Mesenchymal stem cell (in vitro differentiated cells and primary cell): ENCODE results near the gene MTX2.

ENCODE experiments used
- DNase-seq: peaks from one replicate; pipeline ENCODE4 v3.0.0-alpha.2; 2013
- H2AFZ ChIP-seq: one replicate; pipeline ENCODE4 v1.6.1; 2013; ENCODE audit warnings: low read depth, mild to moderate bottlenecking, control low read depth, inconsistent platforms, low read length, moderate library complexity
- H2AK5ac ChIP-seq: 2 replicates; pipeline ENCODE4 v1.6.1; 2013; ENCODE audit warnings: low read length, moderate library complexity, mild to moderate bottlenecking, inconsistent platforms; ENCODE audit not compliant: severe bottlenecking
- H2BK120ac ChIP-seq: one replicate; pipeline ENCODE4 v1.6.1; 2013; ENCODE audit warnings: low read depth, mild to moderate bottlenecking, inconsistent platforms, low read length, moderate library complexity
- H2BK12ac ChIP-seq, 2 experiments: one replicate each; pipeline ENCODE4 v1.6.1; 2013; ENCODE audit warnings: inconsistent platforms in 2 of 2, low read length in 2 of 2, mild to moderate bottlenecking in 2 of 2, moderate library complexity in 2 of 2, control low read depth in 1 of 2
- H2BK15ac ChIP-seq: one replicate; pipeline ENCODE4 v1.6.1; 2013; ENCODE audit warnings: mild to moderate bottlenecking, low read depth, inconsistent platforms; ENCODE audit not compliant: poor library complexity, severe bottlenecking
- H2BK5ac ChIP-seq: 2 replicates; pipeline ENCODE4 v1.6.1; 2013; ENCODE audit warnings: low read depth, mild to moderate bottlenecking, low read length, control low read depth, inconsistent platforms; ENCODE audit not compliant: poor library complexity, severe bottlenecking
- H3K14ac ChIP-seq, 2 experiments: one replicate each; pipeline ENCODE4 v1.6.1; 2013; ENCODE audit warnings: inconsistent platforms in 2 of 2, low read length in 2 of 2, control low read depth in 1 of 2, mild to moderate bottlenecking in 1 of 2, moderate library complexity in 1 of 2
- H3K18ac ChIP-seq, 2 experiments: one replicate each; pipeline ENCODE4 v1.6.1; 2013; ENCODE audit warnings: inconsistent platforms in 2 of 2, low read length in 2 of 2, control low read depth in 1 of 2, low read depth in 1 of 2, mild to moderate bottlenecking in 1 of 2
- H3K23ac ChIP-seq, 2 experiments: one replicate each; pipeline ENCODE4 v1.6.1; 2013; ENCODE audit warnings: inconsistent platforms in 2 of 2, low read length in 2 of 2, mild to moderate bottlenecking in 2 of 2, moderate library complexity in 2 of 2, control low read depth in 1 of 2
- H3K27ac ChIP-seq: 2 replicates; pipeline ENCODE4 v1.5.1; 2013; ENCODE audit warnings: mild to moderate bottlenecking, moderate library complexity, low read length, control low read depth, inconsistent platforms; ENCODE audit not compliant: poor library complexity, severe bottlenecking
- H3K27me3 ChIP-seq, 2 experiments: 2 replicates each; pipeline versions ENCODE4 v1.6.1 to v1.7.0; 2013; ENCODE audit warnings: low read length in 2 of 2, mild to moderate bottlenecking in 2 of 2, moderate library complexity in 2 of 2, control low read depth in 1 of 2, inconsistent platforms in 1 of 2; ENCODE audit not compliant: control insufficient read depth in 1 of 2, insufficient read depth in 1 of 2
- H3K36me3 ChIP-seq, 2 experiments: 2 replicates each; pipeline versions ENCODE4 v1.6.1 to v1.7.0; 2013; ENCODE audit warnings: low read length in 2 of 2, control low read depth in 1 of 2, inconsistent platforms in 1 of 2, low read depth in 1 of 2, mild to moderate bottlenecking in 1 of 2; ENCODE audit not compliant: insufficient read depth in 2 of 2, control insufficient read depth in 1 of 2
- H3K4ac ChIP-seq, 2 experiments: one replicate each; pipeline ENCODE4 v1.6.1; 2013; ENCODE audit warnings: inconsistent platforms in 2 of 2, low read length in 2 of 2, mild to moderate bottlenecking in 2 of 2, moderate library complexity in 2 of 2, control low read depth in 1 of 2, low read depth in 1 of 2
- H3K4me1 ChIP-seq: 2 replicates; pipeline ENCODE4 v1.6.1; 2013; ENCODE audit warnings: low read depth, low read length, control low read depth; ENCODE audit not compliant: control insufficient read depth, insufficient read depth
- H3K4me2 ChIP-seq: 2 replicates; pipeline ENCODE4 v1.6.1; 2013; ENCODE audit warnings: low read length, mild to moderate bottlenecking, inconsistent platforms; ENCODE audit not compliant: poor library complexity, severe bottlenecking
- H3K4me3 ChIP-seq, 2 experiments: 2 replicates each; pipeline versions ENCODE4 v1.5.1 to v1.7.0; 2013; ENCODE audit warnings: low read length in 2 of 2, mild to moderate bottlenecking in 2 of 2, control low read depth in 1 of 2, low read depth in 1 of 2; ENCODE audit not compliant: insufficient read depth in 1 of 2
- H3K79me1 ChIP-seq: replicated peaks from 2 replicates; pipeline ENCODE4 v1.6.1; 2013; ENCODE audit warnings: mild to moderate bottlenecking, control low read depth, low read length, inconsistent platforms; ENCODE audit not compliant: poor library complexity, severe bottlenecking
- H3K9ac ChIP-seq: 2 replicates; pipeline ENCODE4 v1.7.0; 2013; ENCODE audit warnings: mild to moderate bottlenecking, low read length, moderate library complexity
- H3K9me3 ChIP-seq: 2 replicates; pipeline ENCODE4 v1.7.0; 2013; ENCODE audit warnings: mild to moderate bottlenecking, low read length; ENCODE audit not compliant: control insufficient read depth
- H4K8ac ChIP-seq: one replicate; pipeline ENCODE4 v1.6.1; 2013; ENCODE audit warnings: inconsistent platforms, mild to moderate bottlenecking, low read length, moderate library complexity
- H4K91ac ChIP-seq: one replicate; pipeline ENCODE4 v1.6.1; 2013; ENCODE audit warnings: mild to moderate bottlenecking, low read length, inconsistent platforms
- WGBS: methylation state at CpG from one replicate; pipeline ENCODE4 v1.1.7; 2013; ENCODE audit warnings: mixed read lengths; 5-methylcytosine and 5-hydroxymethylcytosine counted together

The MTX2 gene

DNA sequence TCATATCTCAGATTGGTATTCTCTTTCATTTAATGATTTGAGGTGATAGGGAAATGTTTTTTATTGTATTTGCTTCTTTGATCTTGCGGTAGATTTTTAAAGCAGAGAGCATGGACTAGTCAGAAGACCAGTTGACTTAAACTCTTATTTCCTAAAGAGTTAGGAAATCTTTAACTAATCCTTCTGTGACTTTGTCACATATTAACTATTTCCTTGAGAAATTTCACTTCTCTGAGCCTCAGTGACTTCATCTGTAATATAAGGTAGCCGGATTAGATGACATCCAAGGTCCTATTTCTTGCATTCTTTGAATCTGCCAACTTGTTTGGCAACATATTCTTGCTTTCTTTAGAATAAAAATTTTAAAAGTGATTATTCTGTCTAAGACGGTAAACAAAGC, 55.6 kb downstream of the MTX2 start:
- Histone ChIP-seq H2BK5ac (no peak overlapping the region), H3K4me2 (no peak overlapping the region)

DNA sequence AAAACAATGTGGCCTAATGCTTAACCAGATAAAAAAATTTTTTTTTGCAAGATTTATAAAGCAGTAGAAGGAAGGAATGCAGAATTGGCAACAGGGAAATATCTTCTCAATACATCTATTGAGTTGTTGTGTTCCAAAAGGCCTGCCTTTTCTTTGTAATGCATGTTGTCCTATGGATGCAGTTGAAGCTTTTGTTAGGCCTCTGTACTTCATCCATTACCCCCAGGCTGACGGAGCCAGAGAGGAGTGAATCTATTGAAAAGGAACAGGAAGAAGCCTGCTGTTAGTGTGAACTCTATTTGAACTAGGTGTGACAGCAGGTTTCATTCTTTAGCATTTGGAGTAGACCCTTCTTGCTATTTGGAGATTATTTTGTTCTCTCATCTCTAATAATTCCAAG, 56.5 kb downstream of the MTX2 start:
- Histone ChIP-seq H3K4me3 (no peak overlapping the region), H3K14ac (no peak overlapping the region), H3K9me3 (no peaks in the 10 kb centered on the region), H3K36me3 (peaks cover 0 to 20% of the 10 kb centered on the region in 2 experiments), H2BK5ac (no peak overlapping the region), H3K4me2 (no peak overlapping the region), H2BK12ac (no peak overlapping the region), H3K4me1 (no peaks in the 10 kb centered on the region), H3K18ac (no peak overlapping the region), H2BK120ac (no peak overlapping the region), H4K91ac (no peak overlapping the region), H3K27ac (no peak overlapping the region), H3K79me1 (no peaks in the 10 kb centered on the region), H3K23ac (no peak overlapping the region), H3K27me3 (no peaks in the 10 kb centered on the region), H2AFZ (no peak overlapping the region), H4K8ac (no peak overlapping the region), H3K9ac (no peak overlapping the region), H2AK5ac (no peak overlapping the region), H2BK15ac (no peak overlapping the region), H3K4ac (no peak overlapping the region)
- WGBS = 100% methylated on average over 1 of the region's 1 CpG
- DNase-seq = no peak

More for the DNA sequence above, 55.6 kb downstream of the MTX2 start:
- WGBS = 100% methylated on average over 1 of the region's 3 CpGs
- no peak for DNase-seq
- Histone ChIP-seq H2BK12ac (no peak overlapping the region), H3K9ac (no peak overlapping the region), H3K27ac (no peak overlapping the region), H3K23ac (no peak overlapping the region), H4K8ac (no peak overlapping the region), H2AFZ (no peak overlapping the region), H3K4me3 (no peak overlapping the region), H3K9me3 (no peaks in the 10 kb centered on the region), H3K79me1 (no peaks in the 10 kb centered on the region), H4K91ac (no peak overlapping the region), H2AK5ac (no peak overlapping the region), H3K14ac (no peak overlapping the region), H3K27me3 (no peaks in the 10 kb centered on the region), H3K4me1 (no peaks in the 10 kb centered on the region), H2BK15ac (no peak overlapping the region), H3K18ac (no peak overlapping the region), H3K36me3 (peaks cover 0 to 18% of the 10 kb centered on the region in 2 experiments), H2BK120ac (no peak overlapping the region), H3K4ac (no peak overlapping the region)

DNA sequence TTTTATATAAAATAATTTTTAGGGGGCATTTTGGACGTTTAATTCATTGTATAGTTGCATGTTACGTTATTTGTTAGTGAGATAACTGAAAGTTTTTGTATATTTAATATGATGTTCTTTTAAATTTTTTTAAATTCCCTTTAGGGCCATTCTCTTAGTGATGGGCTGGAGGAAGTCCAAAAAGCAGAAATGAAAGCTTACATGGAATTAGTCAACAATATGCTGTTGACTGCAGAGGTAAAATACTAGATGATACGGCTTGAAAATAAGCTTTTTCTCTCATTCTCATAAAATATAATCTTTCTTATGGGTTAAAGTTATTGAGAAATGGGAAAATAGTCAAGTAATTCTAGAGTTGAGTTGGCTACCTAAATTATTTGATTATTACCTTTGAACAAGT, 58.9 kb downstream of the MTX2 start:
- Histone ChIP-seq H3K4me1 (no peaks in the 10 kb centered on the region), H2AFZ (no peak overlapping the region), H2BK12ac (no peak overlapping the region), H4K91ac (no peak overlapping the region), H3K4me2 (no peak overlapping the region), H3K4me3 (no peak overlapping the region), H2AK5ac (no peak overlapping the region), H3K4ac (no peak overlapping the region), H3K27ac (no peak overlapping the region), H3K14ac (no peak overlapping the region), H2BK5ac (no peak overlapping the region), H2BK120ac (no peak overlapping the region), H3K9me3 (no peaks in the 10 kb centered on the region), H3K9ac (no peak overlapping the region), H3K18ac (no peak overlapping the region), H3K23ac (no peak overlapping the region), H3K79me1 (no peaks in the 10 kb centered on the region), H4K8ac (no peak overlapping the region), H3K36me3 (peaks cover 0 to 28% of the 10 kb centered on the region in 2 experiments), H2BK15ac (no peak overlapping the region), H3K27me3 (no peaks in the 10 kb centered on the region)
- DNase-seq = no peak
- 40% methylated on average over 1 of the region's 3 CpGs for WGBS

DNA sequence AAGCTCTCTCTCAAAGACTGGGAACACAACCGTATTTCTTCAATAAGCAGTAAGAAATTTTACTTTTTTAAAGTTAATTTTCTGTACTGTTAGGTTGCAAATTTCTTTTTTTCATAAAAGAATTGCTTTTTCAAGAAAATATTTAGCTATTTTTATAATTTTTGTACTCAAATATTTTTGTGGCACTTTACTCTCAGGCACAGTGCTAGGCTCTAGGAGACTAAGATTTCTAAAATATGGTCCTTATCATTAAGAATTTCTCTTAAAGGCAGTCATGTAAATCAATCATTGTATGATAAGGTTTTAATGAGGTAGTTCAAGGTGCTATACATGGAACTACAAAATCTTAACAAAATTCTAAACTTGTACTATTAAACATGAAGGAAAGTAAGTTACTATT, 61.4 kb downstream of the MTX2 start:
- Histone ChIP-seq H3K4me3 (no peak overlapping the region), H3K14ac (no peak overlapping the region), H2AK5ac (no peak overlapping the region), H4K8ac (no peak overlapping the region), H2BK5ac (no peak overlapping the region), H3K36me3 (peaks cover 0 to 41% of the 10 kb centered on the region in 2 experiments), H3K4ac (no peak overlapping the region), H3K9ac (no peak overlapping the region), H3K9me3 (no peaks in the 10 kb centered on the region), H3K4me2 (no peak overlapping the region), H2BK12ac (no peak overlapping the region), H3K23ac (no peak overlapping the region), H3K27me3 (no peaks in the 10 kb centered on the region), H2BK15ac (no peak overlapping the region), H3K27ac (no peak overlapping the region), H3K18ac (no peak overlapping the region), H4K91ac (no peak overlapping the region), H3K4me1 (no peaks in the 10 kb centered on the region), H2BK120ac (no peak overlapping the region), H2AFZ (no peak overlapping the region), H3K79me1 (peaks cover 1% of the 10 kb centered on the region)
- DNase-seq = no peak
- no CpG with 5 or more reads among the region's 1 CpG for WGBS
